H9 (cell line): ENCODE measurements around the gene MECP2. TPM values are rescaled to one million over a fixed set of nuclear protein-coding genes. Genes with fewer than 3 reads are reported as not detected.

Source experiments
- DNase-seq: peaks from one replicate; pipeline ENCODE4 v3.0.0-alpha.2; 2017
- H2AFZ ChIP-seq: one replicate; pipeline ENCODE4 v1.6.1; 2013; ENCODE audit warnings: mild to moderate bottlenecking, low read length, control low read depth, moderate library complexity
- H2AK5ac ChIP-seq: 2 replicates; pipeline ENCODE4 v1.6.1; 2013; ENCODE audit warnings: low read length, control low read depth, mixed read lengths; ENCODE audit not compliant: insufficient read length
- H2BK120ac ChIP-seq: one replicate; pipeline ENCODE4 v1.6.1; 2013; ENCODE audit warnings: low read depth, mild to moderate bottlenecking, low read length, control low read depth, inconsistent platforms; ENCODE audit not compliant: poor library complexity, severe bottlenecking
- H2BK12ac ChIP-seq: 2 replicates; pipeline ENCODE4 v1.6.1; 2013; ENCODE audit warnings: low read length, control low read depth, mixed read lengths, low read depth; ENCODE audit not compliant: insufficient read length
- H2BK15ac ChIP-seq: 2 replicates; pipeline ENCODE4 v1.6.1; 2013; ENCODE audit warnings: low read depth, low read length, control low read depth
- H2BK20ac ChIP-seq: one replicate; pipeline ENCODE4 v1.6.1; 2013; ENCODE audit warnings: low read depth, mild to moderate bottlenecking, low read length, control low read depth, inconsistent platforms; ENCODE audit not compliant: poor library complexity, severe bottlenecking
- H2BK5ac ChIP-seq: 2 replicates; pipeline ENCODE4 v1.6.1; 2013; ENCODE audit warnings: low read length, control low read depth, mixed read lengths; ENCODE audit not compliant: insufficient read length
- H3K14ac ChIP-seq: 2 replicates; pipeline ENCODE4 v1.6.1; 2013; ENCODE audit warnings: low read length, control low read depth; ENCODE audit not compliant: insufficient read depth
- H3K18ac ChIP-seq: 2 replicates; pipeline ENCODE4 v1.6.1; 2013; ENCODE audit warnings: low read depth, mild to moderate bottlenecking, mixed read lengths, low read length, control low read depth; ENCODE audit not compliant: insufficient read length
- H3K23ac ChIP-seq: 2 replicates; pipeline ENCODE4 v1.6.1; 2013; ENCODE audit warnings: low read length, control low read depth, mixed read lengths, low read depth; ENCODE audit not compliant: insufficient read length
- H3K23me2 ChIP-seq: 2 replicates; pipeline ENCODE4 v1.6.1; 2013; ENCODE audit warnings: low read depth, mild to moderate bottlenecking, mixed read lengths, low read length, control low read depth; ENCODE audit not compliant: insufficient read length, poor library complexity, severe bottlenecking
- H3K27ac ChIP-seq: 2 replicates; pipeline ENCODE4 v1.5.1; 2013; ENCODE audit warnings: low read length, control low read depth, mixed read lengths, low read depth; ENCODE audit not compliant: insufficient read length
- H3K27me3 ChIP-seq: 2 replicates; pipeline ENCODE4 v1.6.1; 2013; ENCODE audit warnings: low read length, control low read depth, inconsistent platforms; ENCODE audit not compliant: insufficient read depth
- H3K4ac ChIP-seq: 2 replicates; pipeline ENCODE4 v1.6.1; 2013; ENCODE audit warnings: low read depth, mild to moderate bottlenecking, control low read depth, inconsistent platforms, low read length, moderate library complexity
- H3K4me1 ChIP-seq: 2 replicates; pipeline ENCODE4 v1.6.1; 2013; ENCODE audit warnings: low read length, control low read depth, inconsistent platforms; ENCODE audit not compliant: insufficient read depth
- H3K4me2 ChIP-seq: 2 replicates; pipeline ENCODE4 v1.6.1; 2013; ENCODE audit warnings: low read length, control low read depth, mixed read lengths; ENCODE audit not compliant: insufficient read length, insufficient read depth
- H3K56ac ChIP-seq: 2 replicates; pipeline ENCODE4 v1.6.1; 2013; ENCODE audit warnings: low read depth, mild to moderate bottlenecking, mixed read lengths, low read length, control low read depth; ENCODE audit not compliant: insufficient read length
- H3K79me1 ChIP-seq: 2 replicates; pipeline ENCODE4 v1.6.1; 2013; ENCODE audit warnings: low read depth, mild to moderate bottlenecking, moderate library complexity, low read length, control low read depth, inconsistent platforms; ENCODE audit not compliant: insufficient read depth, poor library complexity, severe bottlenecking
- H3K79me2 ChIP-seq: 2 replicates; pipeline ENCODE4 v1.6.1; 2013; ENCODE audit warnings: low read length, control low read depth, inconsistent platforms; ENCODE audit not compliant: insufficient read depth
- H3K9ac ChIP-seq: 2 replicates; pipeline ENCODE4 v1.6.1; 2013; ENCODE audit warnings: low read length, control low read depth, mixed read lengths; ENCODE audit not compliant: insufficient read length; ENCODE audit errors: extremely low read depth
- H3K9me3 ChIP-seq: one replicate; pipeline ENCODE4 v1.6.1; 2013; ENCODE audit warnings: low read depth, low read length, inconsistent platforms; ENCODE audit not compliant: control insufficient read depth
- H3T11ph ChIP-seq: one replicate; pipeline ENCODE4 v1.6.1; 2013; ENCODE audit warnings: mild to moderate bottlenecking, low read length, control low read depth, inconsistent platforms
- H4K20me1 ChIP-seq: one replicate; pipeline ENCODE4 v1.6.1; 2013; ENCODE audit not compliant: control insufficient read depth, insufficient read length, insufficient read depth
- H4K5ac ChIP-seq: 2 replicates; pipeline ENCODE4 v1.6.1; 2013; ENCODE audit warnings: low read depth, mild to moderate bottlenecking, mixed read lengths, low read length, control low read depth; ENCODE audit not compliant: insufficient read length
- H4K8ac ChIP-seq: replicated peaks from 2 replicates; pipeline ENCODE4 v1.6.1; 2013; ENCODE audit warnings: low read length, control low read depth, mixed read lengths, low read depth; ENCODE audit not compliant: insufficient read length
- H4K91ac ChIP-seq: 2 replicates; pipeline ENCODE4 v1.6.1; 2013; ENCODE audit warnings: low read depth, mild to moderate bottlenecking, moderate library complexity, mixed read lengths, low read length, control low read depth; ENCODE audit not compliant: insufficient read length
- H3K27ac Mint-ChIP-seq, 3 experiments: 2 replicates in 2 of 3; 3 replicates in 1 of 3; pipeline ENCODE4 v1.8.0; 2020 to 2021; ENCODE audit warnings: mixed read lengths in 3 of 3, mild to moderate bottlenecking in 1 of 3, moderate library complexity in 1 of 3
- H3K27me3 Mint-ChIP-seq: 2 replicates; pipeline ENCODE4 v1.8.0; 2021; ENCODE audit warnings: low read depth, mild to moderate bottlenecking, moderate library complexity, mixed read lengths
- H3K36me3 Mint-ChIP-seq, 3 experiments: 2 replicates in 2 of 3; 3 replicates in 1 of 3; pipeline ENCODE4 v1.8.0; 2020 to 2021; ENCODE audit warnings: low read depth in 3 of 3, mixed read lengths in 3 of 3; ENCODE audit not compliant: insufficient read depth in 1 of 3
- H3K4me1 Mint-ChIP-seq, 2 experiments: 2 replicates each; pipeline ENCODE4 v1.8.0; 2020; ENCODE audit warnings: mixed read lengths in 2 of 2
- H3K4me3 Mint-ChIP-seq, 2 experiments: 2 replicates in 1 of 2; 3 replicates in 1 of 2; pipeline ENCODE4 v1.8.0; 2020 to 2021; ENCODE audit warnings: mild to moderate bottlenecking in 2 of 2, mixed read lengths in 2 of 2, moderate library complexity in 1 of 2
- H3K9me3 Mint-ChIP-seq, 2 experiments: 2 replicates in 1 of 2; 3 replicates in 1 of 2; pipeline ENCODE4 v1.8.0; 2020; ENCODE audit warnings: mild to moderate bottlenecking in 2 of 2, mixed read lengths in 2 of 2, moderate library complexity in 1 of 2
- WGBS: extraction: QIAGEN DNeasy Blood & Tissue Kit; methylation state at CpG from one replicate; pipeline ENCODE4 v1.1.7; 2013; ENCODE audit warnings: missing lambda C conversion rate, low lambda C conversion rate, mixed read lengths; ENCODE audit not compliant: insufficient read length; ENCODE audit errors: extremely low coverage; 5-methylcytosine and 5-hydroxymethylcytosine counted together
- total RNA-seq: library from RNA; stranded (reverse); gene quantifications from 2 replicates; pipeline ENCODE4 v1.2.1, GENCODE V29; 2021
- TF ChIP-seq, protein P1 (sequence below): fragments of 200-600 bp; sonication (generic); conservative IDR thresholded peaks from 3 replicates; pipeline ENCODE4 v1.8.0; 2021; ENCODE audit warnings: antibody characterized with exemption, mild to moderate bottlenecking

The MECP2 gene
- total RNA-seq, 1 experiment from 2014 or later: 32.2 TPM

DNA sequence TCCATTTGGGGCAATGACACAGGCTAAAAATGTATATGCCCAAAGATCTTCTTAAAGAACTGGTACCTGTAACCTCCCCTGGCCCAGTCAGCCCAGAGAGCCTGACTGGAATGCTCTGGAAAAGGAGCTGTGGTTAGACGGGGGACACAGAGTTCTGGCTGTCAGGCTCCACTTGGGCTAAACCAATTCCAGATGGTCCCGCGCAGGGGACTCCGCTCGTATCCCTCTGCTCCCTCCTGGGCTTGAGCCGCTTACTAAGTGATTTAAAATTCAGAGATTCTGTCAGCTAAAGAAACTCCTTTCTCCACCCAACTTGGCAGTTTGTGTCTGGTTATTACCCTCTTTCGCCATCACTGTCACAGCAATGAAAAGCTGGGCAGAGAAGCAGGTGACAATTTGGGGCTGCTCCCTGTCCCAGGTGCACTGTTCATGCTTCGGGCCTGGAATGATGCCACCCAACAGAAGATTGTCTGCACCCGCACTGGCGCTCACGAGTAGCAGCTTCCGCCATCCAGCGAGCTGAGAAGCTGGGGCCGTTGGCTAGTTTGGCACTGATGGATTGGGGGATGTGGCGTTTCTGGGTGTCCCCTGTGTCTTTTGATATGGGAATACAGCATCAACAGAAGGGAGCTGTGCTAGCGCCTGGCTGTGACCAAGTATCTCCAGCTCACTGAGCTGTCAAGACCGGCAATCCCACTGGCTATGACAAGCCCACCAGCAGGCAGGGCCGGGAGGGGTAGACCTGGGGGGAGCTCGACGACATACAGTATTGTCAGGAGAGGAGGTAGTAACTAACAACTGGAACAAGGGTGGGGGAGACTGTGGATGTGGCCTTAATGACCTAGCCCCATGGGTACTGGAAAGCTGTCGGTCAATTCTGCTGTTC lies 71.1 kb downstream of the MECP2 start:
- no peak overlapping the region for H3K9ac ChIP-seq
- H4K8ac ChIP-seq: no peak overlapping the region
- no peaks in the 10 kb centered on the region for H3K4me1 ChIP-seq
- no peak overlapping the region for H3K56ac ChIP-seq
- H3K23me2 ChIP-seq: no peaks in the 10 kb centered on the region
- H3K23ac ChIP-seq: no peak overlapping the region
- no peak overlapping the region for H2BK5ac ChIP-seq
- TF ChIP-seq, protein P1, sequence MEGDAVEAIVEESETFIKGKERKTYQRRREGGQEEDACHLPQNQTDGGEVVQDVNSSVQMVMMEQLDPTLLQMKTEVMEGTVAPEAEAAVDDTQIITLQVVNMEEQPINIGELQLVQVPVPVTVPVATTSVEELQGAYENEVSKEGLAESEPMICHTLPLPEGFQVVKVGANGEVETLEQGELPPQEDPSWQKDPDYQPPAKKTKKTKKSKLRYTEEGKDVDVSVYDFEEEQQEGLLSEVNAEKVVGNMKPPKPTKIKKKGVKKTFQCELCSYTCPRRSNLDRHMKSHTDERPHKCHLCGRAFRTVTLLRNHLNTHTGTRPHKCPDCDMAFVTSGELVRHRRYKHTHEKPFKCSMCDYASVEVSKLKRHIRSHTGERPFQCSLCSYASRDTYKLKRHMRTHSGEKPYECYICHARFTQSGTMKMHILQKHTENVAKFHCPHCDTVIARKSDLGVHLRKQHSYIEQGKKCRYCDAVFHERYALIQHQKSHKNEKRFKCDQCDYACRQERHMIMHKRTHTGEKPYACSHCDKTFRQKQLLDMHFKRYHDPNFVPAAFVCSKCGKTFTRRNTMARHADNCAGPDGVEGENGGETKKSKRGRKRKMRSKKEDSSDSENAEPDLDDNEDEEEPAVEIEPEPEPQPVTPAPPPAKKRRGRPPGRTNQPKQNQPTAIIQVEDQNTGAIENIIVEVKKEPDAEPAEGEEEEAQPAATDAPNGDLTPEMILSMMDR: no peak
- Mint-ChIP-seq H3K27ac (no peak overlapping the region), H3K36me3 (peaks cover 24 to 41% (median 39%) of the 10 kb centered on the region in 3 experiments), H3K27me3 (no peaks in the 10 kb centered on the region), H3K4me1 (peaks cover 10 to 15% of the 10 kb centered on the region in 2 experiments), H3K4me3 (no peak overlapping the region), H3K9me3 (peaks cover 64 to 80% of the 10 kb centered on the region in 2 experiments)
- no peak overlapping the region for H4K5ac ChIP-seq
- peaks cover 4% of the 10 kb centered on the region for H3K9me3 ChIP-seq
- H3K27me3 ChIP-seq: no peaks in the 10 kb centered on the region
- H2BK15ac ChIP-seq: no peak overlapping the region
- H3K79me2 ChIP-seq: no peaks in the 10 kb centered on the region
- H2BK12ac ChIP-seq: no peak overlapping the region
- DNase-seq: no peak
- H2AFZ ChIP-seq: no peak overlapping the region
- no peaks in the 10 kb centered on the region for H3K79me1 ChIP-seq
- no peak overlapping the region for H2BK120ac ChIP-seq
- H3K14ac ChIP-seq: no peak overlapping the region
- H2AK5ac ChIP-seq: no peak overlapping the region
- H3T11ph ChIP-seq: no peak overlapping the region
- H3K27ac ChIP-seq: no peak overlapping the region
- H3K18ac ChIP-seq: no peak overlapping the region
- no peak overlapping the region for H3K4me2 ChIP-seq
- H4K91ac ChIP-seq: no peak overlapping the region
- no peak overlapping the region for H3K4ac ChIP-seq
- H2BK20ac ChIP-seq: no peak overlapping the region
- no CpG with 5 or more reads among the region's 21 CpGs for WGBS
- peaks cover 3% of the 10 kb centered on the region for H4K20me1 ChIP-seq
